H9 (cell line): ENCODE data around the gene PDZD7. TPM values are rescaled to one million over a fixed set of nuclear protein-coding genes. Genes with fewer than 3 reads are reported as not detected.
"Not testable (repeated sequence)": the region's sequence is repeated elsewhere in the genome, so short reads cannot be mapped to it uniquely, and the experiment has no call there.

Source experiments
- DNase-seq: peaks from one replicate; pipeline ENCODE4 v3.0.0-alpha.2; 2017
- H2AFZ ChIP-seq: one replicate; pipeline ENCODE4 v1.6.1; 2013; ENCODE audit warnings: mild to moderate bottlenecking, low read length, control low read depth, moderate library complexity
- H2AK5ac ChIP-seq: 2 replicates; pipeline ENCODE4 v1.6.1; 2013; ENCODE audit warnings: low read length, control low read depth, mixed read lengths; ENCODE audit not compliant: insufficient read length
- H2BK120ac ChIP-seq: one replicate; pipeline ENCODE4 v1.6.1; 2013; ENCODE audit warnings: low read depth, mild to moderate bottlenecking, low read length, control low read depth, inconsistent platforms; ENCODE audit not compliant: poor library complexity, severe bottlenecking
- H2BK12ac ChIP-seq: 2 replicates; pipeline ENCODE4 v1.6.1; 2013; ENCODE audit warnings: low read length, control low read depth, mixed read lengths, low read depth; ENCODE audit not compliant: insufficient read length
- H2BK15ac ChIP-seq: 2 replicates; pipeline ENCODE4 v1.6.1; 2013; ENCODE audit warnings: low read depth, low read length, control low read depth
- H2BK20ac ChIP-seq: one replicate; pipeline ENCODE4 v1.6.1; 2013; ENCODE audit warnings: low read depth, mild to moderate bottlenecking, low read length, control low read depth, inconsistent platforms; ENCODE audit not compliant: poor library complexity, severe bottlenecking
- H2BK5ac ChIP-seq: 2 replicates; pipeline ENCODE4 v1.6.1; 2013; ENCODE audit warnings: low read length, control low read depth, mixed read lengths; ENCODE audit not compliant: insufficient read length
- H3K14ac ChIP-seq: 2 replicates; pipeline ENCODE4 v1.6.1; 2013; ENCODE audit warnings: low read length, control low read depth; ENCODE audit not compliant: insufficient read depth
- H3K18ac ChIP-seq: 2 replicates; pipeline ENCODE4 v1.6.1; 2013; ENCODE audit warnings: low read depth, mild to moderate bottlenecking, mixed read lengths, low read length, control low read depth; ENCODE audit not compliant: insufficient read length
- H3K23ac ChIP-seq: 2 replicates; pipeline ENCODE4 v1.6.1; 2013; ENCODE audit warnings: low read length, control low read depth, mixed read lengths, low read depth; ENCODE audit not compliant: insufficient read length
- H3K23me2 ChIP-seq: 2 replicates; pipeline ENCODE4 v1.6.1; 2013; ENCODE audit warnings: low read depth, mild to moderate bottlenecking, mixed read lengths, low read length, control low read depth; ENCODE audit not compliant: insufficient read length, poor library complexity, severe bottlenecking
- H3K27ac ChIP-seq: 2 replicates; pipeline ENCODE4 v1.5.1; 2013; ENCODE audit warnings: low read length, control low read depth, mixed read lengths, low read depth; ENCODE audit not compliant: insufficient read length
- H3K27me3 ChIP-seq: 2 replicates; pipeline ENCODE4 v1.6.1; 2013; ENCODE audit warnings: low read length, control low read depth, inconsistent platforms; ENCODE audit not compliant: insufficient read depth
- H3K4ac ChIP-seq: 2 replicates; pipeline ENCODE4 v1.6.1; 2013; ENCODE audit warnings: low read depth, mild to moderate bottlenecking, control low read depth, inconsistent platforms, low read length, moderate library complexity
- H3K4me1 ChIP-seq: 2 replicates; pipeline ENCODE4 v1.6.1; 2013; ENCODE audit warnings: low read length, control low read depth, inconsistent platforms; ENCODE audit not compliant: insufficient read depth
- H3K4me2 ChIP-seq: 2 replicates; pipeline ENCODE4 v1.6.1; 2013; ENCODE audit warnings: low read length, control low read depth, mixed read lengths; ENCODE audit not compliant: insufficient read length, insufficient read depth
- H3K56ac ChIP-seq: 2 replicates; pipeline ENCODE4 v1.6.1; 2013; ENCODE audit warnings: low read depth, mild to moderate bottlenecking, mixed read lengths, low read length, control low read depth; ENCODE audit not compliant: insufficient read length
- H3K79me1 ChIP-seq: 2 replicates; pipeline ENCODE4 v1.6.1; 2013; ENCODE audit warnings: low read depth, mild to moderate bottlenecking, moderate library complexity, low read length, control low read depth, inconsistent platforms; ENCODE audit not compliant: insufficient read depth, poor library complexity, severe bottlenecking
- H3K79me2 ChIP-seq: 2 replicates; pipeline ENCODE4 v1.6.1; 2013; ENCODE audit warnings: low read length, control low read depth, inconsistent platforms; ENCODE audit not compliant: insufficient read depth
- H3K9ac ChIP-seq: 2 replicates; pipeline ENCODE4 v1.6.1; 2013; ENCODE audit warnings: low read length, control low read depth, mixed read lengths; ENCODE audit not compliant: insufficient read length; ENCODE audit errors: extremely low read depth
- H3K9me3 ChIP-seq: one replicate; pipeline ENCODE4 v1.6.1; 2013; ENCODE audit warnings: low read depth, low read length, inconsistent platforms; ENCODE audit not compliant: control insufficient read depth
- H3T11ph ChIP-seq: one replicate; pipeline ENCODE4 v1.6.1; 2013; ENCODE audit warnings: mild to moderate bottlenecking, low read length, control low read depth, inconsistent platforms
- H4K20me1 ChIP-seq: one replicate; pipeline ENCODE4 v1.6.1; 2013; ENCODE audit not compliant: control insufficient read depth, insufficient read length, insufficient read depth
- H4K5ac ChIP-seq: 2 replicates; pipeline ENCODE4 v1.6.1; 2013; ENCODE audit warnings: low read depth, mild to moderate bottlenecking, mixed read lengths, low read length, control low read depth; ENCODE audit not compliant: insufficient read length
- H4K8ac ChIP-seq: replicated peaks from 2 replicates; pipeline ENCODE4 v1.6.1; 2013; ENCODE audit warnings: low read length, control low read depth, mixed read lengths, low read depth; ENCODE audit not compliant: insufficient read length
- H4K91ac ChIP-seq: 2 replicates; pipeline ENCODE4 v1.6.1; 2013; ENCODE audit warnings: low read depth, mild to moderate bottlenecking, moderate library complexity, mixed read lengths, low read length, control low read depth; ENCODE audit not compliant: insufficient read length
- H3K27ac Mint-ChIP-seq, 3 experiments: 2 replicates in 2 of 3; 3 replicates in 1 of 3; pipeline ENCODE4 v1.8.0; 2020 to 2021; ENCODE audit warnings: mixed read lengths in 3 of 3, mild to moderate bottlenecking in 1 of 3, moderate library complexity in 1 of 3
- H3K27me3 Mint-ChIP-seq: 2 replicates; pipeline ENCODE4 v1.8.0; 2021; ENCODE audit warnings: low read depth, mild to moderate bottlenecking, moderate library complexity, mixed read lengths
- H3K36me3 Mint-ChIP-seq, 3 experiments: 2 replicates in 2 of 3; 3 replicates in 1 of 3; pipeline ENCODE4 v1.8.0; 2020 to 2021; ENCODE audit warnings: low read depth in 3 of 3, mixed read lengths in 3 of 3; ENCODE audit not compliant: insufficient read depth in 1 of 3
- H3K4me1 Mint-ChIP-seq, 2 experiments: 2 replicates each; pipeline ENCODE4 v1.8.0; 2020; ENCODE audit warnings: mixed read lengths in 2 of 2
- H3K4me3 Mint-ChIP-seq, 2 experiments: 2 replicates in 1 of 2; 3 replicates in 1 of 2; pipeline ENCODE4 v1.8.0; 2020 to 2021; ENCODE audit warnings: mild to moderate bottlenecking in 2 of 2, mixed read lengths in 2 of 2, moderate library complexity in 1 of 2
- H3K9me3 Mint-ChIP-seq, 2 experiments: 2 replicates in 1 of 2; 3 replicates in 1 of 2; pipeline ENCODE4 v1.8.0; 2020; ENCODE audit warnings: mild to moderate bottlenecking in 2 of 2, mixed read lengths in 2 of 2, moderate library complexity in 1 of 2
- CTCF ChIP-seq: fragments of 200-600 bp; sonication (generic); conservative IDR thresholded peaks from 3 replicates; pipeline ENCODE4 v1.8.0; 2021; ENCODE audit warnings: antibody characterized with exemption, mild to moderate bottlenecking
- WGBS: extraction: QIAGEN DNeasy Blood & Tissue Kit; methylation state at CpG from one replicate; pipeline ENCODE4 v1.1.7; 2013; ENCODE audit warnings: missing lambda C conversion rate, low lambda C conversion rate, mixed read lengths; ENCODE audit not compliant: insufficient read length; ENCODE audit errors: extremely low coverage; 5-methylcytosine and 5-hydroxymethylcytosine counted together
- total RNA-seq: library from RNA; stranded (reverse); gene quantifications from 2 replicates; pipeline ENCODE4 v1.2.1, GENCODE V29; 2021

Gene PDZD7
- total RNA-seq, 1 experiment from 2014 or later, result 2.0 TPM

GRCh38 chr10:100976906-100977305, 54.0 kb downstream of the PDZD7 start:
- no CpG with 5 or more reads among the region's 3 CpGs for WGBS

GRCh38 chr10:100975397-100975796, 55.5 kb downstream of the PDZD7 start:
- peaks cover 5 to 13% (median 8%) of the 10 kb centered on the region in 3 experiments; a peak in 6 of 7 replicates for H3K36me3 Mint-ChIP-seq
- WGBS, result no CpG with 5 or more reads among the region's 8 CpGs
- H3K27me3 Mint-ChIP-seq, DNase-seq, H3K9me3 ChIP-seq, H3K79me1 ChIP-seq, H3T11ph ChIP-seq, H3K4ac ChIP-seq, H3K79me2 ChIP-seq, H3K4me2 ChIP-seq, H2BK20ac ChIP-seq, H2BK15ac ChIP-seq, H3K14ac ChIP-seq, H2BK5ac ChIP-seq, H3K23me2 ChIP-seq, H4K20me1 ChIP-seq, H3K9ac ChIP-seq, H4K8ac ChIP-seq, H3K56ac ChIP-seq, H2BK120ac ChIP-seq, H3K4me1 ChIP-seq, H3K18ac ChIP-seq, H2AK5ac ChIP-seq, H2BK12ac ChIP-seq, H3K4me3 Mint-ChIP-seq, H4K5ac ChIP-seq, H3K27me3 ChIP-seq, H2AFZ ChIP-seq, H3K9me3 Mint-ChIP-seq, H3K27ac Mint-ChIP-seq, H4K91ac ChIP-seq, H3K27ac ChIP-seq, H3K23ac ChIP-seq: not testable (repeated sequence)
- peaks cover 22 to 24% of the 10 kb centered on the region in 2 experiments for H3K4me1 Mint-ChIP-seq

More at GRCh38 chr10:100976906-100977305, 54.0 kb downstream of the PDZD7 start:
- H4K5ac ChIP-seq, result no peak overlapping the region
- H3K27me3 ChIP-seq, result no peaks in the 10 kb centered on the region
- Mint-ChIP-seq H3K4me1 (peaks cover 9% of the 10 kb centered on the region in 2 experiments), H3K27me3 (no peaks in the 10 kb centered on the region; the same call in 1 of the 2 replicates), H3K4me3 (no peak overlapping the region; a peak in 1 of 5 replicates), H3K9me3 (no peaks in the 10 kb centered on the region; a peak in 1 of 5 replicates), H3K36me3 (peaks cover 5 to 24% (median 17%) of the 10 kb centered on the region in 3 experiments; a peak in 6 of 7 replicates), H3K27ac (no peak overlapping the region)
- H2BK5ac ChIP-seq, result no peak overlapping the region
- H3K9ac ChIP-seq, result no peak overlapping the region
- H2AK5ac ChIP-seq, result no peak overlapping the region
- no peak overlapping the region for H3K14ac ChIP-seq
- no peaks in the 10 kb centered on the region for H3K4me1 ChIP-seq
- TF ChIP-seq CTCF, result no peak
- H3K4ac ChIP-seq, result no peak overlapping the region
- no peak overlapping the region for H2BK120ac ChIP-seq
- no peak overlapping the region for H3K18ac ChIP-seq
- H3K4me2 ChIP-seq, result no peak overlapping the region
- no peaks in the 10 kb centered on the region for H3K23me2 ChIP-seq
- no peak overlapping the region for H3T11ph ChIP-seq
- no peak overlapping the region for H2BK15ac ChIP-seq
- H2BK12ac ChIP-seq, result no peak overlapping the region
- H3K79me2 ChIP-seq, result no peaks in the 10 kb centered on the region
- H3K79me1 ChIP-seq, result no peaks in the 10 kb centered on the region
- no peak for DNase-seq
- no peak overlapping the region for H2BK20ac ChIP-seq
- H4K8ac ChIP-seq, result no peak overlapping the region
- no peak overlapping the region for H3K23ac ChIP-seq
- H3K27ac ChIP-seq, result no peak overlapping the region
- no peak overlapping the region for H4K91ac ChIP-seq
- H3K56ac ChIP-seq, result no peak overlapping the region
- no peaks in the 10 kb centered on the region for H4K20me1 ChIP-seq
- H2AFZ ChIP-seq, result no peak overlapping the region
- H3K9me3 ChIP-seq, result no peaks in the 10 kb centered on the region
